HG02840 (cell line): Measurements from ENCODE around the gene NFIX.

Experiments
- ATAC-seq: cut with Tn5 transposase; IDR thresholded peaks from one replicate; pipeline ENCODE4 v1.9.1; 2021; ENCODE audit warnings: mild to moderate bottlenecking, moderate library complexity, moderate number of reproducible peaks; ENCODE audit not compliant: unreplicated experiment, low FRiP score

Gene NFIX

DNA sequence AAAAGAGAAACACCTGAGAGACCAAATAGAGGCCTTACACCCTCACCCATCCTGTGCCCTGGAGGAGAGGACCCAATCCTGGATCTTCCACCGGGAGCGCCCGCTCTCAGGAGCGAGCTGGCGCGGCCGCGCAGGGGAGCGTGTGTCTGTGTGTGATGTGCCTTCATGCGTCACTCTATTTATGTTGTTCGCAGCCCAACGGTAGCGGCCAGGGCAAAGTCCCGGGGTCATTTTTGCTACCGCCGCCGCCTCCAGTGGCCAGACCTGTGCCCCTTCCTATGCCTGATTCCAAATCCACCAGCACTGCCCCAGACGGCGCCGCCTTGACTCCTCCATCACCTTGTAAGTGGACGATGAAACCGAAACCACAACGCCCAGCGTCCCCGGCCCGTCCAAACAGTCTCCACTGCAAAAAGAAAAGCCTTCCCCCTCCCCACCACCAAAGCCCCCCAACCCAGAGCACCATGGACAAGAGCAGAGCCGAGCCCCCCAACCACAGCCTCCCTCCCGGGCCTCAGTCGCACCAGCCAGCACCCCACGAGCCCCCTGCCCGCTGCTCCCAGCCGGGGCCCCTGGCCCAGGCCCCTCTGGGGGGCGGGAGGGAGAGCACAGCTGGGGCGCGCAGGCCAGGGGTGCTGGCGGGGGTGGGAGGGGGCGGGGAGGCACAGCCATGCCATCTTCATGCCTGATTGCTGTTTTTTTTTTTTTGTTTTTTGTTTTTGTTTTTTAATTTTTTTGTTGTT is 92.7 kb downstream of the NFIX start:
- no peak for ATAC-seq

GRCh38 chr19:13089139-13089856 is 94.0 kb downstream of the NFIX start:
- no peak for ATAC-seq

GRCh38 chr19:13089857-13090507 is 94.7 kb downstream of the NFIX start:
- no peak for ATAC-seq

DNA sequence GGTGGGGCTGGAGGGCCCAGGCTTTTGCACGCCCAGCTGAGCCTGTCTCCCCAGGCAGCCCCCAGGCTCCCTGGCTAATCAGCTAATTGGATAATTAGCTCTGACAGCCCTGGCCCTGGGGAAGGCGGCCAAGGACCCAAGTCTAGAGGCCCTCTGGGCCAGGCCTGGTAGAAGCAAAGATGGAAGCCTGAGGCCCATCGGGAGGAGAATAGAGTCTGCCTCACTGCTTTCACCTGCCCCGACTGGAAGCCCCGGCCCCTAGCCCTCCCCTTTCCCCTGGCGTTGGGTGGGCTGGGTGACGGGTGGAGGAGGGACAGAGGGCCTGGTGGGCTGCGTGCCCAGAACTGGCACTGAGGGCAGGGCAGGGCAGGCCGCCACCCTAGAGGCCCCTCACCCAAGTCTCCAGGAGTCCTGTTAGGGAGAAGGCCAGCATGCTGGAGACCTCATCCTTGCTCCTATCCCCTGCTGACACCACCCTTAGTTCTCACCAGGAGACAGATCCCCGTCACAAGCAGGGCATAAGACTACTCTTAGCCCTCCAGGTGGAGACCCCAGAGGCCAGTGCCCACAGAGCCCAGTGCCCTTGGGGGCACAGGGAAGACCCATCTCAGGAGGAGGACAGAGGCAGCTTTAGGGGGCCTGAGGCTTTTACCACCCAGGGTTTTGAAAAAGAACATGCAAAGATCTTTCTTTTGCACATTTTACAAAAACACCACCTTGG is 95.4 kb downstream of the NFIX start:
- ATAC-seq = no peak

- no peak for ATAC-seq
Measured at GRCh38 chr19:13091400-13092157, 96.3 kb downstream of the NFIX start.

DNA sequence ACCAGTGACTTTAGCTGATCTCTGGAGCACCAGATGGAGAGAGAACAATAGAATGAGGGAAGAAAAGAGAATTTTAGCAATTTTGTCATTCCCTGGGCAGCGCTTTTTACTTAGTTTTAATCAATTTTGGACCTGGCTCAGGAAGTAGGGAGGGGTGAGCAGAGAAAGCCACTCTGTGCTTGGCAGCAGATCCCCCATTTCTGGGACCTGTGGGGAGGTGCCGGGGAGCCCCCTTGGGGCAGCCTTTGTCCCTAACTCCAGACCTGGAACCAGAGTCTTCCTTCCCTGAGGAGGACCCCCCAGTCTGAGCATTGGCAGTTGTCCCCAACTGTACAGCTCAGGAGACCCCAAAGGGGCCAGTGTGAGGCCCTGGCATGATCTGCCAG is 96.9 kb downstream of the NFIX start:
- ATAC-seq = no peak

DNA sequence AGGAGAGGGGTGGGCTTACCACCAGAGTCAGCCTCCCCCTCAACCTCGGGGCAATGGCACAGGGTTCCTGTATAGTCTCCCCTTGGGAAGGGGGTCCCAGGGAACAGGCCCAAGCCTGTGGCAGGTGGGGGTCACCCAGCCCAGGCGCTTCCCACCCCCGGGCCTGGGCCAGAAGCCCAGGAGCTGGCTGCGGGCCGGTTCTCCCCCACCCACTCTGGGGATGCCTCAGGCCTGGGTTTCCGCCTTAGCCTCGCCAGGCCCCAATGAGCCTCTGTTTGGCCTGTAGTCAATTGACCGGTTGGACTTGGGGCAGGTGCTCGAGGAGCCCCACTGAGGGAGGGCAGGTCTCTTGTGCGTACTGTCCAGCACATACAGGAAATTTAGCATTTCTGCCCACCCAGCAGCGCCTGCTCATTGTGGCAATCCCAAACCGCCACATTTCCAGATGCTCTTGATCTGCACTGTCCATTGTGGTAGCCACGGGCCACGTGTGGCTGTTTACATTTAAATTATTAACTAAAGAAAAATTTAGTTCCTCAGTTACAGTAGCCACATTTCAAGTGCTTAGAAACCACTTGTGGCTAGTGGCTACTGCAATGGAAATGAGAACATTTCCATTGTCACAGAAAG is 97.4 kb downstream of the NFIX start:
- ATAC-seq = no peak

DNA sequence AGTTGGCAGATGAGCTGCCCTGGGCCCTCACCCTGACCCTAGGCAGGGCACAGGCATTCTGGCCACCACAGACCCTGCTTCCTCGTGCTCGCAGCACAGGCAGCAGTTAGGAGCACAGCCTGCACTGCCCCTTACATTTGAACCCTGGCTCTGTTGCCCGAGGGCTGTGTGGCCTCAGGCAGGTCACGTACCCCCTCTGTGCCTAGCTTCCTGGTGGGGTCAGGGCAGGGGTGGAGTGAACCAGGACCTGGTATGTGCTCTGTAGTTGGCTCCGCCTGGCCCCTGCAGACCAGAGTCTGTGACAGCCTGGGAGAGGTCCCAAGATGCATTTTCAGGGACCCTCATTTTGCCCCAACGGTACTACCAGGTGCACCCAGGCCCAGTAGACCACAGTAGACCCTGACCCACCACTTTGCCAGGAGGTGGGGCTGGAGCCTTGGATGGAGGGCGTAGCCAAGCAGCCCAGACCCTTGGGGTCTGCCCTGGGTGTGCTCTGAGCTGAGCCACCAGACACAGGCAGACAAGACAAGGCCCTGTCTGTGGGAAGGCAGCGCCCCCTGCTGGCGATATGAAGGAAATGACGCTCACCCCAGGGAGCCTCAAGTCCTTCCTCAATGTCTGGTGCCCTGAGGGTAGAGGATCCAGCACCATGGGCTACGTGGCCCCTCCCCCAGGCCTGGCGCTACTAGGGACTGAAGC is 98.3 kb downstream of the NFIX start:
- ATAC-seq = no peak

DNA sequence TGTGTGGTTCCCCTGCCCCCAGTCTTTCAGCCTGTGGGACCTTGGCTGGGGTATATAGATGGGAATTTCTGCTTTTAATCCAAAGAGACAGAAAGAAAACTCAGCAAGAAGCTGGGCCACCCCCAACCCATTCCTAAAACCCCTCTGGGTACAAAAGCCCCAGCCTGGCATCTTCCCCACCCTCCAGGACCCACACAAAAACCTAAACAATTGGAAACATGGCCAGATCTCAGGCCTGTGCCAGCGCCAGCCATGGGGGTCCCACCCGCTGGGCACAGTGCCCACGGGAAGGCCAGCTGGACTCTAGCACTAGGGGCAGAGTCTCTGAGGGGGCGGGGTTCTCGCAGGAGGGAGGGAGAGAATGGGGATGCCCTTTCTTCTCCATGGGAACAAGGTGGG is 98.8 kb downstream of the NFIX start:
- no peak for ATAC-seq

DNA sequence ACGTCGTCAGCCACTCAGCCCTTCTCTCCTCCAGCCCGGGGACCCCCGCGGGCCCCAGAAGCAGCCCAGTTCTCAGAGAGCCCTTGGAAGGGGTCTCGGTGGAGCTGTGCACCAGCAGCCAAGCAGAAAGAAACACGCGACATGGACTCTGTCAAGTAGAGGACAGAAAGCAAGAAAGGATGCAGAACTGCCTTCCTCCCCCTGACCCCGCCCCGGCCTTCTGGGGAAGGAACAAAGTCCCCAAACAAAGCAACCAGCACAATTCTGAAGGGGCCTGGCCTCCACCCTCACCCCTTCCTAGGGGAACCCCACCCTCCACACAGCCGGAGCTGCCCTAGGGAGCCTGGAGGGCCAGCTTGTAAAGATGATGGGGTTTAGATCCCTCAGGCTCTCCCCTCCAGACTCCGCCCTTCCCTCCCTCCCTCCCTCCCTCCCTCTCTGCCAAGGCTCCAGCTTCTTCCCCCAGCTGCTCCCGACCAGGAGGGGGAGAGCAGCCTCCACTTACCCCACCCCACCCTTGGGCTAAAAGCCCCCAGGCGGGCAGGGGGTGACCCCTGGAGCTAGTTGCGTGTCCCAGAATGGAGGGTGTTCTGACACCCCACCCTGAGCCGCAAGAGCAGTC is 99.6 kb downstream of the NFIX start:
- ATAC-seq = no peak

DNA sequence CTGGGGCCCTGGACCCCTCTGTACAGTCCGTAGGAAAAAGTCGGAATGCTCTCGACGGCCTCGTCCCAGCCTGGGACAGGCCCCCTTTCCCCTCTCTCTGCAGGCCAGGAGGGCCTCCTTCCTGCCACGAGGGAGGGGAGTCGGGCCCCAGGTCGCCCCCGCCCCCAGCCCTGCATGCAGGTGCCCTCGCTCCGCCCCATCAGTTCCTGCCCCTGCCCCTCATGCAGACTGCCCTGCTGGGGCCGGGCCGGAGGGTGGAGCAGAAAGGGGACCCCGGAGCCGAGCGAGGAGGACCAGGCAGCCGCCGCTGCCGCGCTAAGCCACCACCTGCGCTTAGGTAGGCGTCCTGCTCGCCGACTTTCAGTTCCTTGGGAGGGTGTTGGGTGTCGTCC is 100.1 kb downstream of the NFIX start:
- ATAC-seq = no peak

DNA sequence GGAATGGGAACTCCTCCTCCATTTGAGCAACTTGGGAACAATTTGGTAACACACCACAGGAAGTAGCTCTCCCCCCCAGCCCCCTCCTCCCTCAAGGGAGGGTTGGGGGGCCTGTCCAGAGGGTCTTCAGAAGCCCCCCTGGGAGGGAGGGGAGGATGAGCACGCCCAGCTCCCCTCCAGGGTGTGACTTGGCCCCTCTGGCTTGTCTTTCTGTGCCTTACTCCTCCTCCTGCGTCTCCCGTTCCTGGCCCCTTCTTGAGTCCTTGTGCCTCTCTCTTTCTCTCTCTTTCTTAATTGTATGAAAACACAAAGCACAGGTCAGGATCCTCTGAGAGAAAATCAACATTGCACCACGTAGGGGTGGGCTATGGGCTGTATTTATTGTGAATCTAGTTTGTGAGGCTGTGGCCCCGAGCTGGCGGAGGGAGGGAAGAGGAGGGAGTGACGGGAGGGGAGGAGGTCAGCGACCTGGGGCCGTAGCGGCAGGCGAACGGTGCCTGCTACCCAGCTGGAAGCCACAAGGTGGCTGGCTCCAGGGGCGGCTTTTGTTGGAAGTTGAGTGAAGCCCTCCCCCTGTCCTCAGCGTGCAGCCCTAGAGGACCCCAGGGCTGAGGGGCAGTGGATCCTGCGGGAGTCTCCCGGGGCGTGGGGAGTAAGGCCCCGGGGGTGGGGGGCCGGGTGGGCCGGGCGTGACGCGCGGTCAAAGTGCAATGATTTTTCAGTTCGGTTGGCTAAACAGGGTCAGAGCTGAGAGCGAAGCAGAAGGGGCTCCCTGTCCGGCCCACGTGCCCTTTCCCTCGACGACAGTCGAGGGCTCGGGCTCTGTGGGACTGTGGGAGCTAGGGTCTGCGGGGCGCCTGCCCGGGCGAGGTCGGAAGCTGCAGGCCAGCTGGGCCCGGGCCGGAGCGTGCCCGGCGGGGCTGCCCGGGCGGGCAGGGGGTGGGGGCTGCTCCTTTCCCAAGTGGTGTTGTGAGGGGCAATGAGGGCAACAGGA is 101.0 kb downstream of the NFIX start:
- no peak for ATAC-seq

- no peak for ATAC-seq
Measured at GRCh38 chr19:13097033-13097462, 101.8 kb downstream of the NFIX start.

- ATAC-seq = no peak
Measured at GRCh38 chr19:13097463-13098258, 102.4 kb downstream of the NFIX start.

DNA sequence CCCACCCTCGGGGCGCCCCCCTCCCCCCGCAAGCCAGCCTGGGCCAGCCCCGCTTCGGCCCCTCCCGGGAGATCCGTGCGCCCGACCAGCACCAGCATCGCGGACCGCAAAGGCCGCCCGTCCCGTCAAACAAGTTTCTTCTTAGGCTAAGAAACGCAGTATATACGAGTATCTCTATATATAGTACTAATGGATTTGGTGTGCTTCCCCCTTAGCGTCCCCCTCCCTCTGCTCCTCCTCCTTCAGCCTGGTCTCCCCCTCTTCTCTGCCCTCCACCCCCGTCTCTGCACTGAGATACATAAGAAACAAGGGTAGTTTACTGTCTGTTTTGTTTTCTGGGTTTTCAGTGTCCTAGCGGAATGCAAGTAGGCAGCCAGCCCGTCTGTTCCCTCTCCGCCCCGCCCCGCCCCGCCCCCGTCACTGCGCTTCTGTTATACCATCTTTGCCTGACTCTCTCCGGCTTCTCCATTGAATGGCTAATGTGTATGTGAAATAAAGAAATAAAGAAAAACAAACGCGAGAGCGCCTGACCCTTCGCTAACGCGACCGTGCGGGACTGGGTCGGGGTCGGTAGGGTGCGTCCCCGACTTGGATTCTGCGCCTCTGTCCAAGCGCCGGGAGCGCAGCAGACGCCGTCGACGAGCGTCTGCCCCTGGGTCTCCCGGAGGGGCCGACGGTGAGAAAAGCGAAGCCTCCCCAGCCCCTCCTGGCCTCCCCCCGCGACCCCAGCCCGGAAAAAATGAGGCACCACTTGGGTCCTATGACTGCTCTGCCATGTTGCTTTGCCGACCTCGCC is 103.2 kb downstream of the NFIX start:
- ATAC-seq = no peak
